Left ventricle myocardium inferior (tissue), 1 donor: Measurements from ENCODE around the gene GSDMA. TPM values are rescaled to one million over a fixed set of nuclear protein-coding genes. Genes with fewer than 3 reads are reported as not detected.

ENCODE experiments used
- DNase-seq: peaks from one replicate; pipeline ENCODE4 v3.0.0-alpha.2; 2020
- H3K27ac ChIP-seq: fragments of 200-600 bp; replicated peaks from 2 replicates; pipeline ENCODE4 v1.8.0; 2021
- H3K27me3 ChIP-seq: fragments of 200-600 bp; 2 replicates; pipeline ENCODE4 v1.8.0; 2021; ENCODE audit warnings: low read depth
- H3K36me3 ChIP-seq: fragments of 200-600 bp; 2 replicates; pipeline ENCODE4 v1.8.0; 2021
- H3K4me1 ChIP-seq: fragments of 200-600 bp; 2 replicates; pipeline ENCODE4 v1.8.0; 2021
- H3K4me3 ChIP-seq: fragments of 200-600 bp; 2 replicates; pipeline ENCODE4 v1.8.0; 2021; ENCODE audit warnings: mild to moderate bottlenecking, moderate library complexity
- H3K9me3 ChIP-seq: fragments of 200-600 bp; replicated peaks from 2 replicates; pipeline ENCODE4 v1.8.0; 2021
- CTCF ChIP-seq: fragments of 200-600 bp; IDR thresholded peaks from 2 replicates; pipeline ENCODE4 v1.8.0; 2021; ENCODE audit warnings: antibody characterized with exemption, mild to moderate bottlenecking, borderline replicate concordance
- intact Hi-C: fragments of 100-400 bp; cut with micrococcal nuclease; formaldehyde crosslinking; loops from one replicate; pipeline ENCODE4 v1.11.0; 2022
- total RNA-seq: library from RNA; stranded (reverse); fragmentation: NEBNext Ultra II Directional; extraction: Animal tissue kit (Norgen Biotek cat#: 25700); gene quantifications from one replicate; pipeline ENCODE4 v1.2.1, GENCODE V29; 2021
- donor health status: DM: no; HTN: yes; CAD: no; lungs with severe emphysema.

GSDMA gene
- total RNA-seq, 1 donor from 2014 or later: 0.66 TPM

DNA sequence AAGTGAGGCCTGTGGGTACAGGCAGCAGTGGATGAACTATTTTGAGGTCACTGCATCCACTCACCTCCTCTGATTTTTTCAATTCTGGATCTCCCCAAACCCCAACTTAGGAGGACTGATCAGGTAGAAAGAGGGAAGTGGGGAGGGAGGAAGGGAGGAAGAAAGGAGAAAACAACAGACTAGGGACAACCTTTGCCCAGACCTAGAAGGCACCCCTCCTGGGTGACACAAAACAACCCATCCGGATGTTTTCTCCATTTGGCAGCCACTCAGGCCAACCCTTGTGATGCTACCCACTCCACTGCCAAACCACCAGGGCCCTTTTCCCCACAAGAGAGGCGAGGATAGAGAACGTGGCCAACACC lies 38.1 kb upstream of the GSDMA start:
- no peak for DNase-seq
- no peak overlapping the region for H3K4me3 ChIP-seq
- H3K36me3 ChIP-seq: peaks cover 37% of the 10 kb centered on the region
- H3K27ac ChIP-seq: no peak overlapping the region
- H3K27me3 ChIP-seq: no peaks in the 10 kb centered on the region
- no peak for TF ChIP-seq CTCF
- peaks cover 72% of the 10 kb centered on the region for H3K4me1 ChIP-seq
- H3K9me3 ChIP-seq: no peaks in the 10 kb centered on the region
- intact Hi-C loops: no loop called here

- H3K4me3 ChIP-seq: peak overlapping the region; percentile 87
- intact Hi-C loops: no loop called here
- no peak for TF ChIP-seq CTCF
- H3K27me3 ChIP-seq: no peaks in the 10 kb centered on the region
- H3K9me3 ChIP-seq: no peaks in the 10 kb centered on the region
- no peak for DNase-seq
- H3K27ac ChIP-seq: no peak overlapping the region
- peaks cover 81% of the 10 kb centered on the region for H3K4me1 ChIP-seq
- H3K36me3 ChIP-seq: peaks cover 36% of the 10 kb centered on the region
Observed at GRCh38 chr17:39925282-39926134, 37.3 kb upstream of the GSDMA start.

DNA sequence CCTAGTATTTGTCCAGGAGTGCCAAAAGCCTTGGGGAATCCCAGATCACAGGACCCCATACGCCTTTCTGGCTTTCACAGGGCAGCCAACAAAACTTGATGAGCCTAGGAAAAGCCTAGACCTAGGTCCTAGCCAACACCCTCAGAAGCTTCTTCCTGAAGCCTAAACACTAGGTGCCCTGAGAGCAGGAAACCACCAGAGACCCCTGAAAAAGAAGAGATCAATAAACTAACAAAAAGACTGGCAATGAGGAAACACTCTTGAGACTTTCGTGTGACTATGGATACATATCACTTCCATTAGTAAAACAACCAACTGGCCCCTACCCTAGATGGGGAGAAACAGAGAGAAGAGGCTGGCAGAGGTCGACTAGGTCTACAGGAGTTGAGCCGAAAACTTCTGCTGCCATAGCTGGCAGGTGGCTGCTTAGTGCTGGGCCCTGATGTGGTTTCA lies 36.6 kb upstream of the GSDMA start:
- intact Hi-C loops: no loop called here

DNA sequence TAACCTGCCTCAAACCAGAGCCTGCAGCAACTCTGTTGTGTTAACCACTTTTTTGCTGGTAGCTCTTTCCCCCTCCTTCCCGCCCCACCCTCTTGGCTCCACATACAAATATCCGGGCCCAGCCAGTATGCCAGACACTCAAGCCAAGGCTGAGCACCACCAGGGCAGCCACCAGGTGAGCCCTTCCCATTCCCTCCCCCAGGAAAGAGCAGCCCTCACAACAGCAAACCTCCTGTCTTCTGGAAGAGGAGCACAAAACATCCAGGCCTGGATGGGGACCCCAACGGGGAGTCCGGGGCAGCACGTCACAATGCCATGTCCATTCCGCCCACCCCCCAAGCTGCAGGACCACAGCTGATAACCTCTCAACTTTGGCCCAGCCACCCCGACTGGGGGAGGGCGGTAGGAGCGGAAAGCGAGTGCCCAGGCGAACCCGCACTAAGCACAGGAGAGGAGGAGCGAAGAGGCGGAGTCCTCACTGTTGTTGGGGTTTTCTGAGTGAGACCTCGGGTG lies 36.2 kb upstream of the GSDMA start:
- H3K9me3 ChIP-seq: no peaks in the 10 kb centered on the region
- H3K27ac ChIP-seq: peak overlapping the region; percentile 92
- intact Hi-C loops: no loop called here
- no peak for TF ChIP-seq CTCF
- DNase-seq: peak; percentile 33
- peaks cover 24% of the 10 kb centered on the region for H3K36me3 ChIP-seq
- no peaks in the 10 kb centered on the region for H3K27me3 ChIP-seq
- H3K4me1 ChIP-seq: peaks cover 89% of the 10 kb centered on the region
- peak overlapping the region; percentile 87 for H3K4me3 ChIP-seq

More for the DNA sequence above, 36.6 kb upstream of the GSDMA start:
- Histone ChIP-seq H3K27ac (peak overlapping the region; percentile 92), H3K4me1 (peaks cover 87% of the 10 kb centered on the region), H3K27me3 (no peaks in the 10 kb centered on the region), H3K36me3 (peaks cover 29% of the 10 kb centered on the region), H3K4me3 (peak overlapping the region; percentile 87), H3K9me3 (no peaks in the 10 kb centered on the region)
- no peak for TF ChIP-seq CTCF
- no peak for DNase-seq

GRCh38 chr17:39927101-39927928 lies 35.5 kb upstream of the GSDMA start, which contains the start of the genes LRRC3C and ORMDL3:
LRRC3C (plus strand) TSS chr17:39927732; CDS start chr17:39941524, 13,792 bp downstream.
ORMDL3 (minus strand) TSS chr17:39927601; CDS start chr17:39924203, 3,398 bp downstream.
- H3K9me3 ChIP-seq: no peaks in the 10 kb centered on the region
- intact Hi-C loops: no loop called here
- peak within 1 kb of the TSS; percentile 87 for H3K4me3 ChIP-seq
- TF ChIP-seq CTCF: no peak
- peaks cover 87% of the 10 kb centered on the region for H3K4me1 ChIP-seq
- no peaks in the 10 kb centered on the region for H3K27me3 ChIP-seq
- peaks cover 17% of the 10 kb centered on the region for H3K36me3 ChIP-seq
- DNase-seq: peak; percentile 93
- H3K27ac ChIP-seq: peak within 1 kb of the TSS; percentile 92
